Thoracic aorta (tissue), 2 donors: ENCODE results near the gene PAK6. TPM values are rescaled to one million over a fixed set of nuclear protein-coding genes. Genes with fewer than 3 reads are reported as not detected.

Experiments used
- ATAC-seq: fragments of 150-250 bp; one replicate; pipeline ENCODE4 v1.8.0; 2017; ENCODE audit warnings: low read depth; ENCODE audit not compliant: insufficient number of reproducible peaks, low FRiP score
- DNase-seq: peaks from one replicate; pipeline ENCODE4 v3.0.0-alpha.2; 2020; ENCODE audit warnings: low spot score
- H3K27ac ChIP-seq, 2 donors: fragments of 200-600 bp; sonication (generic); 1 replicate in 1 of 2; 2 replicates in 1 of 2; pipeline ENCODE4 v1.5.1; 2016; ENCODE audit warnings: mild to moderate bottlenecking in 2 of 2, moderate library complexity in 2 of 2
- H3K27me3 ChIP-seq: fragments of 200-600 bp; sonication (generic); replicated peaks from 2 replicates; pipeline ENCODE4 v1.6.0; 2016; ENCODE audit warnings: mild to moderate bottlenecking; ENCODE audit not compliant: insufficient read depth
- H3K36me3 ChIP-seq: fragments of 200-600 bp; sonication (generic); one replicate; pipeline ENCODE4 v1.5.1; 2016
- H3K4me1 ChIP-seq, 2 donors: fragments of 200-600 bp; sonication (generic); 1 replicate in 1 of 2; 2 replicates in 1 of 2; pipeline versions ENCODE4 v1.5.1 to v1.6.0; 2016; ENCODE audit warnings: low read depth in 2 of 2, mild to moderate bottlenecking in 1 of 2; ENCODE audit not compliant: control insufficient read depth in 1 of 2
- H3K4me3 ChIP-seq: fragments of 200-600 bp; sonication (generic); 2 replicates; pipeline ENCODE4 v1.5.1; 2016; ENCODE audit warnings: mild to moderate bottlenecking
- H3K9me3 ChIP-seq: fragments of 200-600 bp; sonication (generic); 2 replicates; pipeline ENCODE4 v1.5.1; 2016
- CTCF ChIP-seq: fragments of 200-600 bp; sonication (generic); IDR thresholded peaks from one replicate; pipeline ENCODE4 v1.5.1; 2019; ENCODE audit warnings: antibody characterized with exemption
- total RNA-seq, 2 donors: library from RNA; depleted of rRNA; stranded (reverse); fragments of >200 nt; gene quantifications; one replicate each; pipeline versions ENCODE4 v1.1.0 to v1.2.3, GENCODE V29; 2016

PAK6 gene
- under 1 TPM; 0.68 to 0.78 TPM for total RNA-seq

DNA sequence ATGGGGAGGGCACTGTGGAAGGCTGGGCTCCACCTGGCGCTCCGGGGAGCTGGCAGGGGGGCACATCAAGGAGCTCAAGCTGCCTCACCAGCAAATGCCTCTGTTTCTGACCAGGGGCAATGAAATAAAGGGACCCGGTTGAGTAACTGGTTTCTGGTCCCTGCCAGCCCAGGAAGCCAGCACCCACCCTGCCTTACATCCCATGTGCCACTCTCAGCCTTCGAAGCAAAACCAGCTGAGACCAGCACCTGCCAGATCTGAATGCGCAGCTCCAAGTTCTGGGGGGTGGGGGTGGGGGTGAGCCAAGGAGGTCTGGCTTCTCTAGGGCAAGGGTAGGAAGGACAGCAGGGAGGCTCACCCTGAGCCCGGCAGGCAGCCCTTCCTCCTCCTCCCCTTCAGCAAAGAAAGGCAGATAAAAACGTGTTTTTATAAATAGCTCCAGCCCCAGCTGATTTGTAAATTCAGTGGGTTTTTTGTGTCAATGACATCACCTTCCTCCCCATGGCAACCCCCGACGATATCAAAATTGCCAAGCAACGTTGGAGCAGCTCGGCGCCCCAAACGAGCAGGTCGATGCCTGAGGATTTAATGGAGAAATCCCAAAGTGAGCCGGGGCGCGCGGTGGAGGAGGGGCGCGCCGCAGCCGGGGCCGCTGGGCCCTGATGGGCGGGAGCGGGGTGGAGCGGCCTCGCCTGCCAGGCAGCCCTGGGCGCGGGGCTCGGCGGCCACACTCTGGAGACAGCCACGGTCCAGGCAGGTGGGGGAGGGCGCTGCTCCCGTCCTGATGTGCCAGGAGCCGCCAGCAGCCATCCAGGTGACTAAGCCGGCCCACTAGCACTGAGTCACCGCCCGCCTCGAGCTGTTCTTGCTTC is at the start of gene PAK6:
TSS of gene PAK6 (plus strand) at position 532 of the 872 bp plus-strand sequence. CDS start 25,723 bp downstream, outside the sequence.
- ATAC-seq (peak; percentile 51), DNase-seq (no peak)
- Histone ChIP-seq H3K36me3 (no peaks in the 10 kb centered on the region), H3K27ac (no peak within 1 kb of the TSS), H3K4me3 (peak within 1 kb of the TSS; percentile 65), H3K27me3 (no peaks in the 10 kb centered on the region), H3K9me3 (no peaks in the 10 kb centered on the region), H3K4me1 (peaks cover 10% of the 10 kb centered on the region in 2 donors)
- no peak for TF ChIP-seq CTCF

- no peak overlapping the region for H3K27ac ChIP-seq
- DNase-seq = no peak
- H3K9me3 ChIP-seq = no peaks in the 10 kb centered on the region
- no peak overlapping the region for H3K4me3 ChIP-seq
- H3K27me3 ChIP-seq = no peaks in the 10 kb centered on the region
- no peak for ATAC-seq
- H3K36me3 ChIP-seq = no peaks in the 10 kb centered on the region
- H3K4me1 ChIP-seq = no peaks in the 10 kb centered on the region
- TF ChIP-seq CTCF = no peak
These were observed 48.3 kb upstream of the PAK6 start for GRCh38 chr15:40190591-40190990.

GRCh38 chr15:40192942-40193341 is 45.9 kb upstream of the PAK6 start:
- DNase-seq (no peak), ATAC-seq (no peak)
- Histone ChIP-seq H3K27me3 (no peaks in the 10 kb centered on the region), H3K4me1 (no peaks in the 10 kb centered on the region), H3K27ac (no peak overlapping the region), H3K36me3 (no peaks in the 10 kb centered on the region), H3K4me3 (no peak overlapping the region), H3K9me3 (no peaks in the 10 kb centered on the region)
- no peak for TF ChIP-seq CTCF

DNA sequence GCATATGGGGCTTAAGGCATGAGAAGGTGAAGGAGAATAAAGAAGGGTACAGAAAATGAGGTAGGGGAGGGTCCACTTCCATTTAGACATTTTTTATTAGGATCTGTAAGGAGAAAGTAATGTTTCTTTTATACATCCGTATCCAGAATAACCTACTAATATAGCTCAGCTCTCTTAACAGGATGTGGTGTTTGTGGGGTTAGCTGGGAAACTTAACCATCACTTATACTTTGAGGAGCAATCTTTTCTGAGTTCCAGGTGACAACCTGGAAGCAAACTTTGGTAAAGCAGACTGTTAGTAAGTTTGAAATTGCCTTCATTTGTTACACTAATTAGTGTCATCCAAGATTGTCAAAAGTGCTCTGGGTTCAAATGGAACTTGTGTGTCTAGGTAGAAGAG is 41.4 kb upstream of the PAK6 start:
- Histone ChIP-seq H3K27ac (no peak overlapping the region), H3K4me1 (no peaks in the 10 kb centered on the region), H3K4me3 (no peak overlapping the region), H3K9me3 (no peaks in the 10 kb centered on the region), H3K27me3 (no peaks in the 10 kb centered on the region), H3K36me3 (no peaks in the 10 kb centered on the region)
- TF ChIP-seq CTCF = no peak
- ATAC-seq = no peak
- no peak for DNase-seq

DNA sequence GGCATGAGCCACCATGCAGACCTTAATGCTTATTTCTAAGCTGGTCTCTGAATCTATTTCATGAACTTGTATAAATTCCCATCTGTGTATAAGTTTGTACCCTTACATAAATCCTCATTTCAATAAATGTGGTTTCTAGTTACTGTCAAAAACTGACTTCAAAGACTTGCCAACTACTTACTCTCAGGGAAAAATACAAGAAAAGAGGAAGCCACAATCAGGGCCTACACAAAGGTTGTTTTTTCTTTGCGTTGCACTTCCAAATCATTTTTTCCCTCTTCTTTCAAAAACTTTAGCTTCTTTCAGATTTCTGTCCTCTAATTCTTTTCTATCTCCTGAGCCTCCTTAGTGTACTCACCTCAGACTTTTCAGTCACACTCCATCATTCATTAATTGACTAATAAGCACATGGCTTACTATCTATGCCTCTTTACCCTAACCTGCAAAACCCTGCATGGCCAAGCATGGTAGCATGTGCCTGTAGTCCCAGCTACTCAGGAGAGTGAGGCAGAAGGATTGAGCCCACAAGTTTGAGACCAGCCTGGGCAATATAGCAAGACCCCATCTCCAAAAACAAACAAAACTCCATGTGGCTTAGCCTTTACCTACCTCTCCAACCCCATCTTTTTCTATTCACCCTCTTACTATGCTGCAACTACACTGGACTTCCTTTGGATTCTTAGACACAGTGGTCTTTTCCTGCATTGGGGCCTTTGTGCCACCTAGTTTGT is 40.3 kb upstream of the PAK6 start:
- no peak for TF ChIP-seq CTCF
- Histone ChIP-seq H3K4me3 (no peak overlapping the region), H3K36me3 (no peaks in the 10 kb centered on the region), H3K27ac (no peak overlapping the region), H3K9me3 (no peaks in the 10 kb centered on the region), H3K4me1 (no peaks in the 10 kb centered on the region), H3K27me3 (no peaks in the 10 kb centered on the region)
- ATAC-seq (no peak), DNase-seq (no peak)
